ENCODE results near the gene SLC37A3.

DNA sequence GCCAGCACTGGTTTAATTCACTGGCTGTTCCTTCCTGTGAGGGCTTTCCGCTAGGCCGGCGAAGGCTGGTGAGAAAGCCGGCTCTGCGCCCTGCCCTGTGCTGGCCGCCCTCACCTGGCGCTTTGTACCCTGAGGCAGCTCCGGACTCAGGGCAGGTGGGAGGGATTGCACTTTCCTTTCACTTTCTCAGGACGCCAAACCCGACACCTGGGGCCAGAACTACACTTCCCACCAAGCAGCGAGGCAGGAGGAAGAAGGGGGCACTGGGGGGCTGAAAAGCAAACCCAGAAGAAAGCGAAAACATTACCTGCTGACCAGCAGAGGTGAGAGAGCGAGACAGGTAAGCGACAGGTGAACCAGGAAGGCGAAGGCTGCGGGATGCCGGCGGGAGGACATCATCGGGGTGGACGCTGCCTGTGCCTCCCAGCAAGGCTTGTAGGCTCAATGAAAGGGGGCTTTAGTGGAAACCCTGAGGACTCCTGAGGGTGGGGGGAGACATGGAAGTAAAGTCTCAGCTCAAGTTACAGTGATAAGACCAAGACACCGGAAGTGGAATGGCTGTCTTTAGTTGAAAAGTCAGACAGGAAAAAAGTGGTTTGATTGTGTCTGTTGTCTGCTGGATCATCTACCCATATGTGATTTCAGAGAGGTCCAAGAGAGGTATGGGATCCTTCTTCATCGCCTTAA is 5.7 kb upstream of the SLC37A3 start, which contains the start of gene RAB19:
- TF ChIP-seq POLR2A (IDR thresholded peaks at IDR 0.05): no peak
- TF ChIP-seq, protein P1, sequence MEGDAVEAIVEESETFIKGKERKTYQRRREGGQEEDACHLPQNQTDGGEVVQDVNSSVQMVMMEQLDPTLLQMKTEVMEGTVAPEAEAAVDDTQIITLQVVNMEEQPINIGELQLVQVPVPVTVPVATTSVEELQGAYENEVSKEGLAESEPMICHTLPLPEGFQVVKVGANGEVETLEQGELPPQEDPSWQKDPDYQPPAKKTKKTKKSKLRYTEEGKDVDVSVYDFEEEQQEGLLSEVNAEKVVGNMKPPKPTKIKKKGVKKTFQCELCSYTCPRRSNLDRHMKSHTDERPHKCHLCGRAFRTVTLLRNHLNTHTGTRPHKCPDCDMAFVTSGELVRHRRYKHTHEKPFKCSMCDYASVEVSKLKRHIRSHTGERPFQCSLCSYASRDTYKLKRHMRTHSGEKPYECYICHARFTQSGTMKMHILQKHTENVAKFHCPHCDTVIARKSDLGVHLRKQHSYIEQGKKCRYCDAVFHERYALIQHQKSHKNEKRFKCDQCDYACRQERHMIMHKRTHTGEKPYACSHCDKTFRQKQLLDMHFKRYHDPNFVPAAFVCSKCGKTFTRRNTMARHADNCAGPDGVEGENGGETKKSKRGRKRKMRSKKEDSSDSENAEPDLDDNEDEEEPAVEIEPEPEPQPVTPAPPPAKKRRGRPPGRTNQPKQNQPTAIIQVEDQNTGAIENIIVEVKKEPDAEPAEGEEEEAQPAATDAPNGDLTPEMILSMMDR (IDR thresholded peaks at IDR 0.05): no peak
